HEK293 (cell line): ENCODE data around the gene ELL2.

Experiments
- CTCF ChIP-seq: fragments of 450-650 bp; formaldehyde crosslinking; IDR thresholded peaks from 2 replicates; pipeline ENCODE4 v1.5.1; 2016; ENCODE audit warnings: missing biosample characterization, missing genetic modification characterization
- KLF16 ChIP-seq: fragments of 450-650 bp; formaldehyde crosslinking; IDR thresholded peaks from 2 replicates; pipeline ENCODE4 v1.5.1; 2017; ENCODE audit warnings: missing biosample characterization, missing genetic modification characterization
- REST ChIP-seq: fragments of 450-650 bp; formaldehyde crosslinking; IDR thresholded peaks from 2 replicates; pipeline ENCODE4 v1.5.1; 2016; ENCODE audit warnings: missing biosample characterization, missing genetic modification characterization
- SP3 ChIP-seq: fragments of 450-650 bp; formaldehyde crosslinking; IDR thresholded peaks from 2 replicates; pipeline ENCODE4 v1.5.1; 2016; ENCODE audit warnings: missing biosample characterization, missing genetic modification characterization
- YY2 ChIP-seq: fragments of 450-650 bp; formaldehyde crosslinking; IDR thresholded peaks from 2 replicates; pipeline ENCODE4 v1.5.1; 2016; ENCODE audit warnings: missing biosample characterization, missing genetic modification characterization
- ZEB2 ChIP-seq: fragments of 450-650 bp; formaldehyde crosslinking; IDR thresholded peaks from 2 replicates; pipeline ENCODE4 v1.5.1; 2016; ENCODE audit warnings: missing biosample characterization, missing genetic modification characterization
- ZFP3 ChIP-seq: fragments of 450-650 bp; formaldehyde crosslinking; IDR thresholded peaks from 2 replicates; pipeline ENCODE4 v1.5.1; 2016; ENCODE audit warnings: low read depth, missing biosample characterization, missing genetic modification characterization
- ZNF114 ChIP-seq: fragments of 450-650 bp; formaldehyde crosslinking; IDR thresholded peaks from 2 replicates; pipeline ENCODE4 v1.5.0; 2017; ENCODE audit warnings: missing biosample characterization, missing genetic modification characterization
- ZNF302 ChIP-seq: fragments of 450-650 bp; formaldehyde crosslinking; IDR thresholded peaks from 2 replicates; pipeline ENCODE4 v1.5.1; 2016; ENCODE audit warnings: missing biosample characterization, missing genetic modification characterization, low read depth
- ZNF510 ChIP-seq: fragments of 450-650 bp; formaldehyde crosslinking; IDR thresholded peaks from 2 replicates; pipeline ENCODE4 v1.5.1; 2018; ENCODE audit warnings: mild to moderate bottlenecking, missing genetic modification characterization, missing biosample characterization; ENCODE audit not compliant: insufficient replicate concordance
- ZNF610 ChIP-seq: fragments of 450-650 bp; formaldehyde crosslinking; IDR thresholded peaks from 2 replicates; pipeline ENCODE4 v1.5.1; 2016; ENCODE audit warnings: missing biosample characterization, missing genetic modification characterization, borderline replicate concordance
- ZNF621 ChIP-seq: fragments of 450-650 bp; formaldehyde crosslinking; IDR thresholded peaks from 2 replicates; pipeline ENCODE4 v1.5.1; 2017; ENCODE audit warnings: missing biosample characterization, missing genetic modification characterization
- ZNF785 ChIP-seq: fragments of 450-650 bp; formaldehyde crosslinking; IDR thresholded peaks from 2 replicates; pipeline ENCODE4 v1.5.1; 2016; ENCODE audit warnings: missing biosample characterization, missing genetic modification characterization
- TF ChIP-seq, protein P1 (sequence below): fragments of 450-650 bp; formaldehyde crosslinking; conservative IDR thresholded peaks from 2 replicates; pipeline ENCODE4 v1.5.1; 2016; ENCODE audit warnings: low read depth, missing biosample characterization, missing genetic modification characterization

GRCh38 chr5:95852567-95852966 is 109.1 kb downstream of the ELL2 start:
- TF ChIP-seq CTCF (tag by site-specific recombination) (no peak), ZNF510 (tag by site-specific recombination) (no peak), ZNF302 (tag by site-specific recombination) (no peak), ZNF114 (tag by site-specific recombination) (no peak), ZEB2 (no peak), YY2 (tag by site-specific recombination) (no peak), ZNF621 (tag by site-specific recombination) (no peak), ZFP3 (no peak), KLF16 (tag by site-specific recombination) (no peak), ZNF610 (tag by site-specific recombination) (no peak), ZNF785 (tag by site-specific recombination) (no peak), REST (tag by site-specific recombination) (no peak), SP3 (tag by site-specific recombination) (no peak)
- TF ChIP-seq, protein P1, sequence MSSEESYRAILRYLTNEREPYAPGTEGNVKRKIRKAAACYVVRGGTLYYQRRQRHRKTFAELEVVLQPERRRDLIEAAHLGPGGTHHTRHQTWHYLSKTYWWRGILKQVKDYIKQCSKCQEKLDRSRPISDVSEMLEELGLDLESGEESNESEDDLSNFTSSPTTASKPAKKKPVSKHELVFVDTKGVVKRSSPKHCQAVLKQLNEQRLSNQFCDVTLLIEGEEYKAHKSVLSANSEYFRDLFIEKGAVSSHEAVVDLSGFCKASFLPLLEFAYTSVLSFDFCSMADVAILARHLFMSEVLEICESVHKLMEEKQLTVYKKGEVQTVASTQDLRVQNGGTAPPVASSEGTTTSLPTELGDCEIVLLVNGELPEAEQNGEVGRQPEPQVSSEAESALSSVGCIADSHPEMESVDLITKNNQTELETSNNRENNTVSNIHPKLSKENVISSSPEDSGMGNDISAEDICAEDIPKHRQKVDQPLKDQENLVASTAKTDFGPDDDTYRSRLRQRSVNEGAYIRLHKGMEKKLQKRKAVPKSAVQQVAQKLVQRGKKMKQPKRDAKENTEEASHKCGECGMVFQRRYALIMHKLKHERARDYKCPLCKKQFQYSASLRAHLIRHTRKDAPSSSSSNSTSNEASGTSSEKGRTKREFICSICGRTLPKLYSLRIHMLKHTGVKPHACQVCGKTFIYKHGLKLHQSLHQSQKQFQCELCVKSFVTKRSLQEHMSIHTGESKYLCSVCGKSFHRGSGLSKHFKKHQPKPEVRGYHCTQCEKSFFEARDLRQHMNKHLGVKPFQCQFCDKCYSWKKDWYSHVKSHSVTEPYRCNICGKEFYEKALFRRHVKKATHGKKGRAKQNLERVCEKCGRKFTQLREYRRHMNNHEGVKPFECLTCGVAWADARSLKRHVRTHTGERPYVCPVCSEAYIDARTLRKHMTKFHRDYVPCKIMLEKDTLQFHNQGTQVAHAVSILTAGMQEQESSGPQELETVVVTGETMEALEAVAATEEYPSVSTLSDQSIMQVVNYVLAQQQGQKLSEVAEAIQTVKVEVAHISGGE (tag by site-specific recombination), result no peak
